ENCODE data around the gene CHSY3.

DNA sequence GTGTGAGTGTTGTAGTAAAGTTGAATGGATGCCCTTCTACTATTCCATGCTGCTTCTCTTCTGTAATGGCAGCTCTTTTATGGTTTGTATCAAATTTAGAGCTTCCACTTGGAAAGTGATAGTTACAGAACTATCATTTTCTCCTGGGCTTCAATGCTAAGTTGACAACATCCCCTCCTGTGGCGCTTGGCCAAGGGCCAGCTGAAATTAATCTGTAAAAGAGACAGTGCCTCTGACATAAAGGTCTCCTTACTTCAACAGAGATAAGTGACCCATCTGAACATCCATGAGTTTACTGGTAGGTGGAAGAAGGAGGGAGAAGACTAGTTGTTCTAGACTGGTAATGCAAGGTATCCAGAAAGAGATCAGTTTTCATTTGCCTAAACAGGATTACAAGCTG, 39.7 kb downstream of the CHSY3 start:
- TF ChIP-seq, protein P1, sequence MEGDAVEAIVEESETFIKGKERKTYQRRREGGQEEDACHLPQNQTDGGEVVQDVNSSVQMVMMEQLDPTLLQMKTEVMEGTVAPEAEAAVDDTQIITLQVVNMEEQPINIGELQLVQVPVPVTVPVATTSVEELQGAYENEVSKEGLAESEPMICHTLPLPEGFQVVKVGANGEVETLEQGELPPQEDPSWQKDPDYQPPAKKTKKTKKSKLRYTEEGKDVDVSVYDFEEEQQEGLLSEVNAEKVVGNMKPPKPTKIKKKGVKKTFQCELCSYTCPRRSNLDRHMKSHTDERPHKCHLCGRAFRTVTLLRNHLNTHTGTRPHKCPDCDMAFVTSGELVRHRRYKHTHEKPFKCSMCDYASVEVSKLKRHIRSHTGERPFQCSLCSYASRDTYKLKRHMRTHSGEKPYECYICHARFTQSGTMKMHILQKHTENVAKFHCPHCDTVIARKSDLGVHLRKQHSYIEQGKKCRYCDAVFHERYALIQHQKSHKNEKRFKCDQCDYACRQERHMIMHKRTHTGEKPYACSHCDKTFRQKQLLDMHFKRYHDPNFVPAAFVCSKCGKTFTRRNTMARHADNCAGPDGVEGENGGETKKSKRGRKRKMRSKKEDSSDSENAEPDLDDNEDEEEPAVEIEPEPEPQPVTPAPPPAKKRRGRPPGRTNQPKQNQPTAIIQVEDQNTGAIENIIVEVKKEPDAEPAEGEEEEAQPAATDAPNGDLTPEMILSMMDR (IDR thresholded peaks at IDR 0.05) = no peak
- TF ChIP-seq POLR2A (IDR thresholded peaks at IDR 0.05) = no peak
